GM23338 (cell line): ENCODE data around the gene ADAMTS8. TPM values are rescaled to one million over a fixed set of nuclear protein-coding genes. Genes with fewer than 3 reads are reported as not detected.

Source experiments
- ATAC-seq: fragments of 200-7000 bp; cut with Tn5 transposase; 3 replicates; pipeline ENCODE4 v1.9.1; 2020
- DNase-seq: peaks from one replicate; pipeline ENCODE4 v3.0.0-alpha.2; 2015; ENCODE audit warnings: low spot score
- H2AFZ ChIP-seq: fragments of 200-600 bp; sonication (generic); 2 replicates; pipeline ENCODE4 v1.8.0; 2016; ENCODE audit warnings: antibody characterized with exemption, mild to moderate bottlenecking, moderate library complexity
- H3F3A ChIP-seq: fragments of 200-600 bp; sonication (generic); replicated peaks from 2 replicates; pipeline ENCODE4 v1.8.0; 2017; ENCODE audit warnings: antibody characterized with exemption, mixed run types, low read depth
- H3K27ac ChIP-seq: fragments of 200-600 bp; sonication (generic); 2 replicates; pipeline ENCODE4 v1.6.1; 2016; ENCODE audit warnings: low read depth
- H3K27me3 ChIP-seq: fragments of 200-600 bp; sonication (generic); 2 replicates; pipeline ENCODE4 v1.8.0; 2016; ENCODE audit warnings: mild to moderate bottlenecking, mixed run types, moderate library complexity; ENCODE audit not compliant: insufficient read depth
- H3K36me3 ChIP-seq: fragments of 200-600 bp; sonication (generic); 2 replicates; pipeline ENCODE4 v1.8.0; 2016; ENCODE audit warnings: mild to moderate bottlenecking; ENCODE audit not compliant: insufficient read depth
- H3K4me1 ChIP-seq: fragments of 200-600 bp; sonication (generic); 2 replicates; pipeline ENCODE4 v1.8.0; 2016; ENCODE audit warnings: mild to moderate bottlenecking, moderate library complexity; ENCODE audit not compliant: insufficient read depth
- H3K4me2 ChIP-seq: fragments of 200-600 bp; sonication (generic); 2 replicates; pipeline ENCODE4 v1.7.1; 2017; ENCODE audit warnings: mixed run types
- H3K4me3 ChIP-seq: fragments of 200-600 bp; sonication (generic); 2 replicates; pipeline ENCODE4 v1.6.1; 2016; ENCODE audit warnings: mixed run types
- H3K79me2 ChIP-seq: fragments of 200-600 bp; sonication (generic); replicated peaks from 2 replicates; pipeline ENCODE4 v1.8.0; 2017; ENCODE audit warnings: mild to moderate bottlenecking; ENCODE audit not compliant: insufficient read depth
- H3K9me2 ChIP-seq: fragments of 200-600 bp; sonication (generic); 2 replicates; pipeline ENCODE4 v1.8.0; 2017; ENCODE audit not compliant: insufficient read depth
- H4K20me1 ChIP-seq: fragments of 200-600 bp; sonication (generic); replicated peaks from 2 replicates; pipeline ENCODE4 v1.8.0; 2017; ENCODE audit warnings: mild to moderate bottlenecking; ENCODE audit not compliant: insufficient read depth
- H3K27ac Mint-ChIP-seq: 2 replicates; pipeline ENCODE4 v1.8.0; 2020; ENCODE audit warnings: inconsistent platforms, mild to moderate bottlenecking, moderate library complexity, mixed read lengths
- H3K27me3 Mint-ChIP-seq: 3 replicates; pipeline ENCODE4 v1.8.0; 2022; ENCODE audit warnings: low read depth, mild to moderate bottlenecking, moderate library complexity, mixed read lengths, inconsistent platforms; ENCODE audit not compliant: insufficient read depth, poor library complexity
- H3K36me3 Mint-ChIP-seq: 3 replicates; pipeline ENCODE4 v1.8.0; 2021; ENCODE audit warnings: low read depth, mild to moderate bottlenecking, inconsistent platforms, moderate library complexity, mixed read lengths
- H3K4me1 Mint-ChIP-seq: 3 replicates; pipeline ENCODE4 v1.8.0; 2020; ENCODE audit warnings: mild to moderate bottlenecking, inconsistent platforms, mixed read lengths
- H3K4me3 Mint-ChIP-seq: 3 replicates; pipeline ENCODE4 v1.8.0; 2021; ENCODE audit warnings: moderate library complexity, mild to moderate bottlenecking, inconsistent platforms, mixed read lengths
- H3K9me3 Mint-ChIP-seq: 3 replicates; pipeline ENCODE4 v1.8.0; 2020; ENCODE audit warnings: moderate library complexity, mild to moderate bottlenecking, inconsistent platforms, mixed read lengths
- CREB1 ChIP-seq: fragments of 250-450 bp; sonication (Bioruptor Pico); IDR thresholded peaks from 2 replicates; pipeline ENCODE4 v1.5.0; 2020; ENCODE audit warnings: low read depth, mild to moderate bottlenecking, moderate library complexity
- EZH2 ChIP-seq: fragments of 200-600 bp; sonication (generic); IDR thresholded peaks from one replicate; pipeline ENCODE4 v1.8.0; 2017; ENCODE audit warnings: antibody characterized with exemption, mild to moderate bottlenecking, low read depth; ENCODE audit not compliant: unreplicated experiment
- EZH2phosphoT487 ChIP-seq: fragments of 200-600 bp; sonication (generic); IDR thresholded peaks from one replicate; pipeline ENCODE4 v1.8.1; 2018; ENCODE audit warnings: antibody characterized with exemption; ENCODE audit not compliant: unreplicated experiment
- JUNB ChIP-seq: IDR thresholded peaks from one replicate; pipeline ENCODE4 v1.6.1; 2016; ENCODE audit warnings: antibody characterized with exemption; ENCODE audit not compliant: unreplicated experiment
- NANOG ChIP-seq: IDR thresholded peaks from 2 replicates; pipeline ENCODE4 v1.6.1; 2016; ENCODE audit warnings: antibody characterized with exemption, borderline replicate concordance
- POLR2AphosphoS5 ChIP-seq: IDR thresholded peaks from 2 replicates; pipeline ENCODE4 v1.6.1; 2016; ENCODE audit warnings: antibody characterized with exemption, low read depth
- STAT1 ChIP-seq: IDR thresholded peaks from one replicate; pipeline ENCODE4 v1.6.1; 2016; ENCODE audit warnings: antibody characterized with exemption; ENCODE audit not compliant: unreplicated experiment
- ZNF114 ChIP-seq: fragments of 250-450 bp; sonication (Bioruptor Pico); IDR thresholded peaks from 2 replicates; pipeline ENCODE4 v1.5.0; 2020; ENCODE audit warnings: mild to moderate bottlenecking, moderate library complexity
- ZNF331 ChIP-seq: fragments of 250-450 bp; sonication (Bioruptor Pico); IDR thresholded peaks from 2 replicates; pipeline ENCODE4 v1.5.0; 2020; ENCODE audit warnings: low read depth, mild to moderate bottlenecking, moderate library complexity
- polyA plus RNA-seq: library from polyadenylated mRNA; unstranded; fragments of >200 nt; fragmentation: Nextera tagmentation; extraction: Ambion mirVana; gene quantifications from 2 replicates; pipeline ENCODE4 v1.2.1, GENCODE V29; 2016
- total RNA-seq: library from RNA; depleted of rRNA; stranded (reverse); fragments of >200 nt; shearing (Covaris generic); gene quantifications from 2 replicates; pipeline ENCODE4 v1.2.3, GENCODE V29; 2014
- TF ChIP-seq, protein P1 (sequence below): IDR thresholded peaks from 2 replicates; pipeline ENCODE4 v1.6.1; 2016; ENCODE audit warnings: antibody characterized with exemption
- TF ChIP-seq, protein P2 (sequence below): IDR thresholded peaks from one replicate; pipeline ENCODE4 v1.6.1; 2018; ENCODE audit warnings: antibody characterized with exemption; ENCODE audit not compliant: unreplicated experiment
- TF ChIP-seq, protein P3 (sequence below): fragments of 250-450 bp; sonication (Bioruptor Pico); IDR thresholded peaks from 2 replicates; pipeline ENCODE4 v1.5.0; 2020; ENCODE audit warnings: mild to moderate bottlenecking, moderate library complexity
- TF ChIP-seq, protein P4 (sequence below), 2 experiments: fragments of 200-600 bp in 1 of 2; sonication (generic) in 1 of 2; conservative IDR thresholded peaks; 2 replicates each; pipeline versions ENCODE4 v1.5.1 to v1.6.1; 2016 to 2017; ENCODE audit warnings: antibody characterized with exemption in 2 of 2, low read depth in 2 of 2, mild to moderate bottlenecking in 2 of 2, moderate library complexity in 1 of 2

Gene ADAMTS8
- total and polyA plus RNA-seq, 2 experiments from 2014 or later: 7.5 to 16.2 TPM

DNA sequence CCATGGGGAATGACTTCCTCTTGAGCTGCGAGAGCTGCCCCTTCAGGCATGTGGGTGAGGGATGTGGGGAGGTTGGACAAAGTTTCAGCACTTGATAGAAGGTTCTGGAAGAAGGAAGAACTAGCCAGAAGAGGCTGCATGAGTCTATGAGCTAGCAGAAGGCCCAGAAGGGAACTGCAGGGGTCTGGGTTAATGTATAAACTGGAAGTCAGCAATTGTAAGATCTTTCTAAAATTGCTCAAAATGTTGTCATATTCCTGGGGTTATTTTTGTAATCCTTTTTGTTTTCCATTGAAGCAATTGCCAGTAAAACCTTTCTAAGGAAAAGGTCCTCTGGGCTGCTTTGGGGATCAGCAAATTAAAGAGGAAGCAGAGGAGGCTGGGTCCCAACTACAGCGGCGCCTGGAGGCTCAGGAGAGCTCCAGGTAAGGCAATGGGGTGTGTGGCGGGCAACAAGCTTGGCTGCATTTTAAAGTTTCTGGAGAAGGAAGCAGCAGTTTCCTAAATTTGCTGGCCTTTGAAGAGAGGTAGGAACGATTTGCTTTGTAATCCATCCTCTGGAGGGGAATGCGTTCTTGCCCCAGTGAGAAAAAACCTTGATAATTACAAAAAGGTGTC is 49.3 kb upstream of the ADAMTS8 start:
- Histone ChIP-seq H3K36me3 (no peaks in the 10 kb centered on the region), H3K9me2 (no peaks in the 10 kb centered on the region), H3K4me2 (no peak overlapping the region), H3F3A (no peaks in the 10 kb centered on the region), H3K4me3 (no peak overlapping the region), H3K79me2 (no peaks in the 10 kb centered on the region), H3K27ac (no peak overlapping the region), H4K20me1 (no peaks in the 10 kb centered on the region), H3K27me3 (no peaks in the 10 kb centered on the region), H2AFZ (no peak overlapping the region), H3K4me1 (no peaks in the 10 kb centered on the region; the same call in 1 of the 2 replicates)
- Mint-ChIP-seq H3K4me3 (no peak overlapping the region), H3K9me3 (no peaks in the 10 kb centered on the region), H3K36me3 (no peaks in the 10 kb centered on the region), H3K4me1 (peaks cover 2% of the 10 kb centered on the region; the same call in 2 of the 3 replicates), H3K27ac (no peak overlapping the region), H3K27me3 (peaks cover 1% of the 10 kb centered on the region)
- DNase-seq (no peak), ATAC-seq (no peak)
- TF ChIP-seq CREB1 (CRISPR knock-in tag) (no peak), ZNF114 (CRISPR knock-in tag) (no peak), EZH2 (no peak), POLR2AphosphoS5 (no peak), STAT1 (no peak), EZH2phosphoT487 (no peak), JUNB (no peak), NANOG (no peak), ZNF331 (CRISPR knock-in tag) (no peak)
- TF ChIP-seq, protein P1, sequence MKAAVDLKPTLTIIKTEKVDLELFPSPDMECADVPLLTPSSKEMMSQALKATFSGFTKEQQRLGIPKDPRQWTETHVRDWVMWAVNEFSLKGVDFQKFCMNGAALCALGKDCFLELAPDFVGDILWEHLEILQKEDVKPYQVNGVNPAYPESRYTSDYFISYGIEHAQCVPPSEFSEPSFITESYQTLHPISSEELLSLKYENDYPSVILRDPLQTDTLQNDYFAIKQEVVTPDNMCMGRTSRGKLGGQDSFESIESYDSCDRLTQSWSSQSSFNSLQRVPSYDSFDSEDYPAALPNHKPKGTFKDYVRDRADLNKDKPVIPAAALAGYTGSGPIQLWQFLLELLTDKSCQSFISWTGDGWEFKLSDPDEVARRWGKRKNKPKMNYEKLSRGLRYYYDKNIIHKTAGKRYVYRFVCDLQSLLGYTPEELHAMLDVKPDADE: no peak
- TF ChIP-seq, protein P2, sequence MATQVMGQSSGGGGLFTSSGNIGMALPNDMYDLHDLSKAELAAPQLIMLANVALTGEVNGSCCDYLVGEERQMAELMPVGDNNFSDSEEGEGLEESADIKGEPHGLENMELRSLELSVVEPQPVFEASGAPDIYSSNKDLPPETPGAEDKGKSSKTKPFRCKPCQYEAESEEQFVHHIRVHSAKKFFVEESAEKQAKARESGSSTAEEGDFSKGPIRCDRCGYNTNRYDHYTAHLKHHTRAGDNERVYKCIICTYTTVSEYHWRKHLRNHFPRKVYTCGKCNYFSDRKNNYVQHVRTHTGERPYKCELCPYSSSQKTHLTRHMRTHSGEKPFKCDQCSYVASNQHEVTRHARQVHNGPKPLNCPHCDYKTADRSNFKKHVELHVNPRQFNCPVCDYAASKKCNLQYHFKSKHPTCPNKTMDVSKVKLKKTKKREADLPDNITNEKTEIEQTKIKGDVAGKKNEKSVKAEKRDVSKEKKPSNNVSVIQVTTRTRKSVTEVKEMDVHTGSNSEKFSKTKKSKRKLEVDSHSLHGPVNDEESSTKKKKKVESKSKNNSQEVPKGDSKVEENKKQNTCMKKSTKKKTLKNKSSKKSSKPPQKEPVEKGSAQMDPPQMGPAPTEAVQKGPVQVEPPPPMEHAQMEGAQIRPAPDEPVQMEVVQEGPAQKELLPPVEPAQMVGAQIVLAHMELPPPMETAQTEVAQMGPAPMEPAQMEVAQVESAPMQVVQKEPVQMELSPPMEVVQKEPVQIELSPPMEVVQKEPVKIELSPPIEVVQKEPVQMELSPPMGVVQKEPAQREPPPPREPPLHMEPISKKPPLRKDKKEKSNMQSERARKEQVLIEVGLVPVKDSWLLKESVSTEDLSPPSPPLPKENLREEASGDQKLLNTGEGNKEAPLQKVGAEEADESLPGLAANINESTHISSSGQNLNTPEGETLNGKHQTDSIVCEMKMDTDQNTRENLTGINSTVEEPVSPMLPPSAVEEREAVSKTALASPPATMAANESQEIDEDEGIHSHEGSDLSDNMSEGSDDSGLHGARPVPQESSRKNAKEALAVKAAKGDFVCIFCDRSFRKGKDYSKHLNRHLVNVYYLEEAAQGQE: no peak
- TF ChIP-seq, protein P3, sequence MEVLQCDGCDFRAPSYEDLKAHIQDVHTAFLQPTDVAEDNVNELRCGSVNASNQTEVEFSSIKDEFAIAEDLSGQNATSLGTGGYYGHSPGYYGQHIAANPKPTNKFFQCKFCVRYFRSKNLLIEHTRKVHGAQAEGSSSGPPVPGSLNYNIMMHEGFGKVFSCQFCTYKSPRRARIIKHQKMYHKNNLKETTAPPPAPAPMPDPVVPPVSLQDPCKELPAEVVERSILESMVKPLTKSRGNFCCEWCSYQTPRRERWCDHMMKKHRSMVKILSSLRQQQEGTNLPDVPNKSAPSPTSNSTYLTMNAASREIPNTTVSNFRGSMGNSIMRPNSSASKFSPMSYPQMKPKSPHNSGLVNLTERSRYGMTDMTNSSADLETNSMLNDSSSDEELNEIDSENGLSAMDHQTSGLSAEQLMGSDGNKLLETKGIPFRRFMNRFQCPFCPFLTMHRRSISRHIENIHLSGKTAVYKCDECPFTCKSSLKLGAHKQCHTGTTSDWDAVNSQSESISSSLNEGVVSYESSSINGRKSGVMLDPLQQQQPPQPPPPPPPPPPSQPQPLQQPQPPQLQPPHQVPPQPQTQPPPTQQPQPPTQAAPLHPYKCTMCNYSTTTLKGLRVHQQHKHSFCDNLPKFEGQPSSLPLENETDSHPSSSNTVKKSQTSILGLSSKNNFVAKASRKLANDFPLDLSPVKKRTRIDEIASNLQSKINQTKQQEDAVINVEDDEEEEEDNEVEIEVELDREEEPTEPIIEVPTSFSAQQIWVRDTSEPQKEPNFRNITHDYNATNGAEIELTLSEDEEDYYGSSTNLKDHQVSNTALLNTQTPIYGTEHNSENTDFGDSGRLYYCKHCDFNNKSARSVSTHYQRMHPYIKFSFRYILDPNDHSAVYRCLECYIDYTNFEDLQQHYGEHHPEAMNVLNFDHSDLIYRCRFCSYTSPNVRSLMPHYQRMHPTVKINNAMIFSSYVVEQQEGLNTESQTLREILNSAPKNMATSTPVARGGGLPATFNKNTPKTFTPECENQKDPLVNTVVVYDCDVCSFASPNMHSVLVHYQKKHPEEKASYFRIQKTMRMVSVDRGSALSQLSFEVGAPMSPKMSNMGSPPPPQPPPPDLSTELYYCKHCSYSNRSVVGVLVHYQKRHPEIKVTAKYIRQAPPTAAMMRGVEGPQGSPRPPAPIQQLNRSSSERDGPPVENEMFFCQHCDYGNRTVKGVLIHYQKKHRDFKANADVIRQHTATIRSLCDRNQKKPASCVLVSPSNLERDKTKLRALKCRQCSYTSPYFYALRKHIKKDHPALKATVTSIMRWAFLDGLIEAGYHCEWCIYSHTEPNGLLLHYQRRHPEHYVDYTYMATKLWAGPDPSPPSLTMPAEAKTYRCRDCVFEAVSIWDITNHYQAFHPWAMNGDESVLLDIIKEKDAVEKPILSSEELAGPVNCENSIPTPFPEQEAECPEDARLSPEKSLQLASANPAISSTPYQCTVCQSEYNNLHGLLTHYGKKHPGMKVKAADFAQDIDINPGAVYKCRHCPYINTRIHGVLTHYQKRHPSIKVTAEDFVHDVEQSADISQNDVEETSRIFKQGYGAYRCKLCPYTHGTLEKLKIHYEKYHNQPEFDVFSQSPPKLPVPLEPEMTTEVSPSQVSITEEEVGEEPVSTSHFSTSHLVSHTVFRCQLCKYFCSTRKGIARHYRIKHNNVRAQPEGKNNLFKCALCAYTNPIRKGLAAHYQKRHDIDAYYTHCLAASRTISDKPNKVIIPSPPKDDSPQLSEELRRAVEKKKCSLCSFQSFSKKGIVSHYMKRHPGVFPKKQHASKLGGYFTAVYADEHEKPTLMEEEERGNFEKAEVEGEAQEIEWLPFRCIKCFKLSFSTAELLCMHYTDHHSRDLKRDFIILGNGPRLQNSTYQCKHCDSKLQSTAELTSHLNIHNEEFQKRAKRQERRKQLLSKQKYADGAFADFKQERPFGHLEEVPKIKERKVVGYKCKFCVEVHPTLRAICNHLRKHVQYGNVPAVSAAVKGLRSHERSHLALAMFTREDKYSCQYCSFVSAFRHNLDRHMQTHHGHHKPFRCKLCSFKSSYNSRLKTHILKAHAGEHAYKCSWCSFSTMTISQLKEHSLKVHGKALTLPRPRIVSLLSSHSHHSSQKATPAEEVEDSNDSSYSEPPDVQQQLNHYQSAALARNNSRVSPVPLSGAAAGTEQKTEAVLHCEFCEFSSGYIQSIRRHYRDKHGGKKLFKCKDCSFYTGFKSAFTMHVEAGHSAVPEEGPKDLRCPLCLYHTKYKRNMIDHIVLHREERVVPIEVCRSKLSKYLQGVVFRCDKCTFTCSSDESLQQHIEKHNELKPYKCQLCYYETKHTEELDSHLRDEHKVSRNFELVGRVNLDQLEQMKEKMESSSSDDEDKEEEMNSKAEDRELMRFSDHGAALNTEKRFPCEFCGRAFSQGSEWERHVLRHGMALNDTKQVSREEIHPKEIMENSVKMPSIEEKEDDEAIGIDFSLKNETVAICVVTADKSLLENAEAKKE: no peak
- TF ChIP-seq, protein P4, sequence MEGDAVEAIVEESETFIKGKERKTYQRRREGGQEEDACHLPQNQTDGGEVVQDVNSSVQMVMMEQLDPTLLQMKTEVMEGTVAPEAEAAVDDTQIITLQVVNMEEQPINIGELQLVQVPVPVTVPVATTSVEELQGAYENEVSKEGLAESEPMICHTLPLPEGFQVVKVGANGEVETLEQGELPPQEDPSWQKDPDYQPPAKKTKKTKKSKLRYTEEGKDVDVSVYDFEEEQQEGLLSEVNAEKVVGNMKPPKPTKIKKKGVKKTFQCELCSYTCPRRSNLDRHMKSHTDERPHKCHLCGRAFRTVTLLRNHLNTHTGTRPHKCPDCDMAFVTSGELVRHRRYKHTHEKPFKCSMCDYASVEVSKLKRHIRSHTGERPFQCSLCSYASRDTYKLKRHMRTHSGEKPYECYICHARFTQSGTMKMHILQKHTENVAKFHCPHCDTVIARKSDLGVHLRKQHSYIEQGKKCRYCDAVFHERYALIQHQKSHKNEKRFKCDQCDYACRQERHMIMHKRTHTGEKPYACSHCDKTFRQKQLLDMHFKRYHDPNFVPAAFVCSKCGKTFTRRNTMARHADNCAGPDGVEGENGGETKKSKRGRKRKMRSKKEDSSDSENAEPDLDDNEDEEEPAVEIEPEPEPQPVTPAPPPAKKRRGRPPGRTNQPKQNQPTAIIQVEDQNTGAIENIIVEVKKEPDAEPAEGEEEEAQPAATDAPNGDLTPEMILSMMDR (conservative IDR thresholded peaks at IDR 0.05; ENCODE audit: low read depth in 2 of 2): no peak
